ENCODE results near the gene AOPEP.

DNA sequence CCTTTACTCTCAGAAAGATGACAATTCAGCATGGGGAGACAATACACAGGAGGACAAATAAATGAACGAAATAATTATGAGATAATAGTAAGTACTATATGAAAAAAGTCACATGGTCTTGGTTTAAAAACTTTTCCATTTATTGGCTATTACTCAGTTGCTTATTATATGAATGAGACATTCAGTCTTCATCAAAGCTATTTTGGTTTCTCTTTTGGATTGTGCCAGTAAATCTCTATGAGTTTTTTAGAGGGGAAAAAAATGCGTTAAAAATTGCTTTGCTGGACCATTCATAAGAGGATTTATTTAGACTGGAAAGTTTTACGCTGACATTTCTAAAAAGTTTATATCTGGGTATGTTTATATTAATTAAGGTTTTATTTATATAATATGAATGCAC is 137.7 kb downstream of the AOPEP start:
- TF ChIP-seq, protein P1, sequence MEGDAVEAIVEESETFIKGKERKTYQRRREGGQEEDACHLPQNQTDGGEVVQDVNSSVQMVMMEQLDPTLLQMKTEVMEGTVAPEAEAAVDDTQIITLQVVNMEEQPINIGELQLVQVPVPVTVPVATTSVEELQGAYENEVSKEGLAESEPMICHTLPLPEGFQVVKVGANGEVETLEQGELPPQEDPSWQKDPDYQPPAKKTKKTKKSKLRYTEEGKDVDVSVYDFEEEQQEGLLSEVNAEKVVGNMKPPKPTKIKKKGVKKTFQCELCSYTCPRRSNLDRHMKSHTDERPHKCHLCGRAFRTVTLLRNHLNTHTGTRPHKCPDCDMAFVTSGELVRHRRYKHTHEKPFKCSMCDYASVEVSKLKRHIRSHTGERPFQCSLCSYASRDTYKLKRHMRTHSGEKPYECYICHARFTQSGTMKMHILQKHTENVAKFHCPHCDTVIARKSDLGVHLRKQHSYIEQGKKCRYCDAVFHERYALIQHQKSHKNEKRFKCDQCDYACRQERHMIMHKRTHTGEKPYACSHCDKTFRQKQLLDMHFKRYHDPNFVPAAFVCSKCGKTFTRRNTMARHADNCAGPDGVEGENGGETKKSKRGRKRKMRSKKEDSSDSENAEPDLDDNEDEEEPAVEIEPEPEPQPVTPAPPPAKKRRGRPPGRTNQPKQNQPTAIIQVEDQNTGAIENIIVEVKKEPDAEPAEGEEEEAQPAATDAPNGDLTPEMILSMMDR (IDR thresholded peaks at IDR 0.05 in 2 of 3, conservative IDR thresholded peaks at IDR 0.05 in 1 of 3; ENCODE audit: insufficient read depth in 2 of 3, low read depth in 1 of 3, low read length in 3 of 3) = no peak
- TF ChIP-seq SAFB2 (IDR thresholded peaks at IDR 0.05; ENCODE audit: borderline replicate concordance, low read depth, low read length, severe bottlenecking) (no peak), TCF3 (CRISPR knock-in tag; IDR thresholded peaks at IDR 0.05) (no peak)

Measured in K562 (cell line).